A204.1 (cell line): ENCODE measurements around the gene PMFBP1.

Source experiments
- FAIRE-seq: peaks from 2 replicates; lab custom pipeline; 2012; peaks lifted over from hg19 to GRCh38; lab: Jason Lieb, UNC

PMFBP1 gene, protein sequence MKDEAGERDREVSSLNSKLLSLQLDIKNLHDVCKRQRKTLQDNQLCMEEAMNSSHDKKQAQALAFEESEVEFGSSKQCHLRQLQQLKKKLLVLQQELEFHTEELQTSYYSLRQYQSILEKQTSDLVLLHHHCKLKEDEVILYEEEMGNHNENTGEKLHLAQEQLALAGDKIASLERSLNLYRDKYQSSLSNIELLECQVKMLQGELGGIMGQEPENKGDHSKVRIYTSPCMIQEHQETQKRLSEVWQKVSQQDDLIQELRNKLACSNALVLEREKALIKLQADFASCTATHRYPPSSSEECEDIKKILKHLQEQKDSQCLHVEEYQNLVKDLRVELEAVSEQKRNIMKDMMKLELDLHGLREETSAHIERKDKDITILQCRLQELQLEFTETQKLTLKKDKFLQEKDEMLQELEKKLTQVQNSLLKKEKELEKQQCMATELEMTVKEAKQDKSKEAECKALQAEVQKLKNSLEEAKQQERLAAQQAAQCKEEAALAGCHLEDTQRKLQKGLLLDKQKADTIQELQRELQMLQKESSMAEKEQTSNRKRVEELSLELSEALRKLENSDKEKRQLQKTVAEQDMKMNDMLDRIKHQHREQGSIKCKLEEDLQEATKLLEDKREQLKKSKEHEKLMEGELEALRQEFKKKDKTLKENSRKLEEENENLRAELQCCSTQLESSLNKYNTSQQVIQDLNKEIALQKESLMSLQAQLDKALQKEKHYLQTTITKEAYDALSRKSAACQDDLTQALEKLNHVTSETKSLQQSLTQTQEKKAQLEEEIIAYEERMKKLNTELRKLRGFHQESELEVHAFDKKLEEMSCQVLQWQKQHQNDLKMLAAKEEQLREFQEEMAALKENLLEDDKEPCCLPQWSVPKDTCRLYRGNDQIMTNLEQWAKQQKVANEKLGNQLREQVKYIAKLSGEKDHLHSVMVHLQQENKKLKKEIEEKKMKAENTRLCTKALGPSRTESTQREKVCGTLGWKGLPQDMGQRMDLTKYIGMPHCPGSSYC

GRCh38 chr16:72172105-72173034 is at the start of gene PMFBP1:
Gene PMFBP1, minus strand, starts transcription at chr16:72172155. Its CDS starts 947 bp downstream, at chr16:72171208.
- no peak for FAIRE-seq

DNA sequence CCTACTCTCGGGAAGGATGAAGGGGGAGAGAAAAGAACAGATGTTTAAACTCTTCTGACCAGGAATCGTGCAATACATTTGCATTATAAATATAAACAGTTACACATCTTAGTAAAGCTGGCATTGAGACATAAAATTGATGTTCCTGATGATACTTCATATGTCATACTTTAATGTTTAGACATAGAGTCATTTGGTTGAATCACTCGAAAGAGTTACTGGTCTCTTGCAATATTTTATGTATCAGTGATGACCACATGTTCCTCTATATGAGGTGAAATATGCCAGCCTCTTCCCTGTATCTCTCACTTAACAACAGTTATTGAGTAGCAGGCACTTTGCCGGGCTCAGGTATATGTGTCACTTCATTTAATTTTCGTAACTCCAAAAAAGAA is 49.7 kb upstream of the PMFBP1 start:
- no peak for FAIRE-seq

GRCh38 chr16:72220875-72221629 is 49.1 kb upstream of the PMFBP1 start:
- FAIRE-seq, result no peak

GRCh38 chr16:72219282-72219681 is 47.3 kb upstream of the PMFBP1 start:
- no peak for FAIRE-seq

DNA sequence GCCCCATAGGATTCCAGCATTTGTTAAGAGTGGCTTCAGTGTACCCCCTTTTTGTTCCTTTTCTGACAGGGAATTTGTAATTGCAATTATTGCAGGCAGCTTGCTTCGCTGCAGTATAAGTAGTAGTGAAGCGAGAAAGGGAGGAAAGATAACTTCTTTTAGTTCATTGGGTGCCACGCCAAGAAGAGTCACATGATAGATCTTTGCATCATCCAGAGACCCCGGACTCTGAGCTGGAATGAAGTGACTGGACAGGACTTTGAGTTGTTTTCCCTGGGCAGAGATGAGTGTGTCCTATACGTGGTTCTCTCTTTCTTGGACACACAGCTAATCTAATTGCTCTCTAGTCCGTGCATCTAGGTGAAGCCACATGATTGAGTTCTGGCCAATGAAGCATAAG is 44.8 kb upstream of the PMFBP1 start:
- FAIRE-seq, result no peak

DNA sequence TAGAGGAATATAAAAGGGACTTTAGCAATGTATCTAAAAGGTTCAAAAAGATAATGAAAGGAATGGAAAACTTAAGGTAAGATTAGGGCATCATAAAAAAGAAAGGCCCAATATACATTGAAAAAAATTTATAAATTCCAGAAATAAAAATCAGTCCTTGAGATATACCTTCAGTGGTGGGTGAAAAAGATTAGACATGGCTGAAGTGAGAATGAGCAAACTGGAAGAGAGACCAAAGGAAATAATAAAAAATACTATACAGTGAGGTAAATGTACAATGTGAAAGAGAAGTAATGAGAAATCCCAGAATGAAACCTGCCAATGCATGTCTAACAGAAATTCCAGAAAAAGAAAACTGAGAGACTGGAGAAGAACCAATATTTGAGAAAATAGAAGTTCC is 42.9 kb upstream of the PMFBP1 start:
- FAIRE-seq, result peak; percentile 3

DNA sequence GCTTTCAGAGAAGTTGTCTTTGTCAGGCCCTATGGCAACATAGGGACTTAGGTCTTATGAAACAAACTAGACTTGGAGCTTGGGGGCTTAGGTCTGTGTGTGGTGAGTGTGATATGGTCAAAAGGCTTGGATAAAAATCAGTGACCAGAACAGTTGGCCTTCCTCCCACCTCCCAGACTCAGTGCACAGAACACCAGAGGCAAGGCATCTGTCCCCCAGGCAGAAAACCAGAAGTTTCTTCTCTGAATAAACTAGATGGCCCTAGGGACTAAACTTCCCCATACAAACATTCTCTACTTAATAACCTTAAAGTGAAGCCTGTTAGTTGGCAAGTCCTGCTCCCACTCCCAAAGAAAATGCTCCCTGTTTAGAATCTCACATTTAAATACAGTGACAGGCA is 39.2 kb upstream of the PMFBP1 start:
- no peak for FAIRE-seq

DNA sequence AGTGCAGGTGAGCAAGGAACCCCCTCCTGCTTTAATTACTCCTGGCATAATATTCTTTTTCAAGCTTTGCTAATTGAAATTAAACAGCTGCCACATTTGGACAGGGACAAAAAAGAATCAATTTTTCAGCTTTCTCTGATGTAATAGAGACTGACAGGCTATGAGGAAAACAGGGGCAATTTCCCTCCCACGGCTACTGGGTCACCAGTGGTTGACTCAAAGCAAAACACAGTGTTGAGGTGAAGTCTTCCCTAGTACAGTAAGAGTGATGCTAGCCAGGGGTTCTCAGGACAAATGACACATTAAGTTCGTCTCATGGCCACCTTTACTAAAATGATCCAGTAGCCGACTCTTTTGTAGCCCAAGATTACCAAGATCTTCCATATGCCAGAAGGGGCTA is 38.6 kb upstream of the PMFBP1 start:
- FAIRE-seq, result no peak

DNA sequence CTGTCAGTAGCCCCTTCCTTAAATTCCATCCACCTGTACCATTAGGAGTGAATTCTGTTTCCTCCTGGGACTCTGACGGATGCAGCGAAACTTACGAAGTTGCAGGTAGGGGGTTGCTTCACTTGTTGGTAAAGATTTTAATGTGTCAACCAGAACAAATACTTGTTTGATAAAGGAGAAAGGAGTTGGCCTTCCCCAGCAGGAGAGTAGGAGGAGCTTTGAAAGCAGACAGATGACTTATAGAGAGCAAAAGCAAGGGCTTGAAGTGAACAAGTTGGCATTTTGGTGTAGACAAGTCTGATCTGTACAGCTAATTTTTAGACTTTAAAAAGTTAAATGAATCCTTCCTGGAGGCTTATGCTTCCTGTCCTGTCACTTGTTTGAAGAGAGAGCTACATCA is 38.1 kb upstream of the PMFBP1 start:
- FAIRE-seq, result no peak

DNA sequence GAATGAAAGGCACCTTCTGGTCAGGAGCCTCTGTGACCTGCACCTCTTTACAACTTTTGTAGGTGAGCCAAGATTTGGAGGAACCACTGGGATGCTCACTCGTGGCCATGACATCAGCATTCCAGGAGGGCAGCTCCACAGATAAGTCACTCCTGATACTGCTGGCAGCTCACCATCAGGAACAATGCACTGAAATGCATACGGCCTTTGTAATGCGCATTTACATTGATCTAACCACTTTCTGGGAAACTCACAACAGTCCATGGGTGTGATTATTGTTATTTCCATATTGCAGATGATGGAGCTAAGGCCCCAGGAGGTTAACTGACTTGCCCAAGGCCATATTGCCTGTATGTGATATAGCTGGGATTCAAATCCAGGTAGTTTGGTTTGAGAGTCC is 34.3 kb upstream of the PMFBP1 start:
- FAIRE-seq, result no peak

- no peak for FAIRE-seq
Measured at GRCh38 chr16:72203401-72203800, 31.4 kb upstream of the PMFBP1 start.

GRCh38 chr16:72202014-72202413 is 30.1 kb upstream of the PMFBP1 start:
- FAIRE-seq, result no peak

DNA sequence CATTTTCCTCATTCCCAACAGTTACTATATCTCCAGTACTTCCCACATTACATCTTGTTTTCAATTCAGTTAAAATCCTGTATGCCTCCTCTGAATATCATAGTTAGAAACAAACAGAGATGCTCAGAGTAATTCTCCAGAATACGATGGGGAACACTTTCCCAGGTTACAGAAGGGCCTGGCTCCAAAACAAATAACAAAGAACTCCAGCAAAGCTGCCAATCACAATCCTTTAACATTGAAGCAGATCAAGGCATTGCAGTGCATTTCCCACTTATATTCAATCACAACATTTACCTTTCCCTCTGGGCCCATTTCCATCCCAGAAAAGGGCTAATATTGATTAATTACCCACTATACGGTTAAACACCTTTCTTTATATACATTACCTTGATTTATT is 29.4 kb upstream of the PMFBP1 start:
- FAIRE-seq, result no peak

- FAIRE-seq, result no peak
Measured at GRCh38 chr16:72199761-72200337, 27.9 kb upstream of the PMFBP1 start.

- FAIRE-seq, result no peak
Measured at GRCh38 chr16:72198771-72199201, 26.8 kb upstream of the PMFBP1 start.

DNA sequence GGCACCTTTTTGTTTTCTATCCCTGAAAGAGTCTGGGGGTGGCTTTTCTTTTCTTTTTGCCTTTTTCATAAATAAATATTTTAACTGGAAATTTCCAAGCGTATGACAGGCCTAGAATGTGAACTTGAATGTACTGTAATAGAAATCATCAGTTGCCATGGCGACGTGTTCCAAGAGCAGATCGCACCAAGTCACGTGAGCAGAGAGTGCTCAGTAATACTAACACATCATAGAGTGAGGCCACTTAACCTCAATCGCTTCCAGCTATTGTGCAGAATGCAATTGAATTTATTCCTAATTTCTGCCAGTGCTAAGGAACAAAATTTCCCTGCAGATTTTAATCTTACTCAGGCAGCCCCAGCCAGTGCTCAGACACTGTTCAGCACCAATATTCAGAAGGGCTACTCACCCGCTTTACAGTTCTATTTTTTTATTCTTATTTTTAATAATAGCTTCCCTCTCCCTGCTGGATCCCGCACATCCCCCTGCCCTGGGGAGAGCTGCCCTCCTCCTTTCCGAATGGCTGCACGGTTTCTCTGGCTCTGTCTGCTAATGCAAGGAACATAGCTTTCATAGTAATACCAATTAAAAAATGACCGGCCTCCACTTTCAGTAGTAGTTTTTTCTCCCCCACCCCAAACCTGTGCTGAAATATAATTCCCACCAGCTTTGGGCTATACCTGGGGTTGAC is 26.2 kb upstream of the PMFBP1 start:
- no peak for FAIRE-seq

- no peak for FAIRE-seq
Measured at GRCh38 chr16:72197545-72197944, 25.6 kb upstream of the PMFBP1 start.

DNA sequence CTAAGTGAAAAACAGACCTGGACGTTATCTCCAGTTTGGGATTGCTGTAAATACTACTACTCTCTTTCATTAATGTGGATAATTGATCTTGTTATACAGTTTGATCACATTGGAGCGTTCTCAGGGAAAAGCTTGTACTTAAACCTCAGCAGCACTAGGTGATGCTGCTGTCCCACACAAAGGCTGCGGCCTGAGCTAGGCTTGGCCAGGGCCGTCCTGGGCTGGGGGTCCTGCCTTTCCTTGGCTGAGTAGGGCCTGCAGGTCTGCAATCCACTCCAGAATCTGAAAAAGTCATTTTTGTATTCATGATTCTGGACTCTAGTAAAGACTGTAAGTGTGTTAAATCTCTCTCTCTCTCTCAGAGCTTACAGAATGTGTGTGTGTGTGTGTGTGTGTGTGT is 23.7 kb upstream of the PMFBP1 start:
- FAIRE-seq, result no peak

DNA sequence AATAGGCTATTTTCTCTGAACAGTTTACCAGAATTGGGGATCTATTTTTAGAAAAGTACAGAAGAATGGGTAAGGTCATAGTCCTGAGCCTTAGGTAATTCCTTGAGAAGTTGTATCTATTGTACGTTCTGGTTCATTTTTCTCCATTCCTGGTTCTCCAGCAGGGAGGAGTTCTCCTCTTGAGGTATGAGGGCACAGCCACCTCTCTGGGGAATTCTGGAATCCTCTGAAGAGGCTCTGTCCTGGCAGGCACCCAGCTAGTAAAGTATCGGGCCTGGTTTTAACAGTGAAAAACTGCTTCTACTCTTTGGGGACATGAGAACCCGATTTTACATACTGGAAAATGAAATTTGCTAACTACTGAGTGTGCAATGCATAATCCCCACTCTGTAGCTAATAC is 19.6 kb upstream of the PMFBP1 start:
- FAIRE-seq, result no peak

- FAIRE-seq, result no peak
Measured at GRCh38 chr16:72189865-72190371, 18.0 kb upstream of the PMFBP1 start.
